GM12873 (cell line): Measurements from ENCODE around the gene IGFL3.
A peak's percentile ranks its signal among the peaks of the same experiment; 100 is the strongest.

Experiments
- TF ChIP-seq, protein P1 (sequence below): IDR thresholded peaks from 2 replicates; pipeline ENCODE4 v1.5.1; 2012; ENCODE audit warnings: low read depth, mild to moderate bottlenecking, moderate library complexity, low read length, control low read depth; ENCODE audit not compliant: insufficient read depth; ENCODE audit errors: missing control alignments

Gene IGFL3

DNA sequence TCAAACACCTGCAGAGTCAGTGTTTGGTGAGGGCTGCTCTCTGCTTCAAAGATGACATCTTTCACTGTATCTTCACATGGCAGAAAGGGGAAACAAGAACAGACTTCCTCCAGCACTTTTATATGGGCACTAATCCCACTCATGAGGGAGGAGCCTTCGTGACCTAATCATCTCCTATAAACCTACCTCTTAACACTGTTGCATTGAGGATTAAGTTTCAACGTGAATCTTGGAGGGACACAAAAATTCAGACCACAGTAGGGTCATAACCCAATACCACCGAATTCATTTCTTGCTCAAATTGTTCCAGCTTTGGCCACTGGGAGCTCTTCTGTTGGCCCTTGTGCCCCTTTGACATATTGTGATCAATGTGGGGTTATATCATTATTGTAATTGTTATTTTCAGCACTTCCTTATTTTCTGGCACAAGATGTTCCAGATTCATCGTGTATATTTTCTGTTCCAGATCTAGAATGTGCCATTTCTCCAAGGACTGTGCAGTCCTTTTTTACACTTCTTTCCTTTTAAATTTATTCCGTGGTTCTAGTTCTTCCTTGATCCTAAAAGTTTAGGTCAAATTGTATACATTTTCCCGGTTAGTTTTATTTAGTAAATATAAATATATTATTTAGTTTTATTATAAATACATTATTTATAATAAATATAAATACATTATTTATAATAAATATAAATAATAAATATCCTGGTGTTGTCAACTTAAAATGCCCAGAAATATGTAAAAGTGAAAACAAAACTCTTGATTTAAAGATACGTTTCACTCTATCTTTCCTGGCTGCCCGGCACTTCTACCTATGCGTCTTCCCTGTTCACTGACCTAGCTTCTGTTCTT lies 48.2 kb downstream of the IGFL3 start:
- TF ChIP-seq, protein P1, sequence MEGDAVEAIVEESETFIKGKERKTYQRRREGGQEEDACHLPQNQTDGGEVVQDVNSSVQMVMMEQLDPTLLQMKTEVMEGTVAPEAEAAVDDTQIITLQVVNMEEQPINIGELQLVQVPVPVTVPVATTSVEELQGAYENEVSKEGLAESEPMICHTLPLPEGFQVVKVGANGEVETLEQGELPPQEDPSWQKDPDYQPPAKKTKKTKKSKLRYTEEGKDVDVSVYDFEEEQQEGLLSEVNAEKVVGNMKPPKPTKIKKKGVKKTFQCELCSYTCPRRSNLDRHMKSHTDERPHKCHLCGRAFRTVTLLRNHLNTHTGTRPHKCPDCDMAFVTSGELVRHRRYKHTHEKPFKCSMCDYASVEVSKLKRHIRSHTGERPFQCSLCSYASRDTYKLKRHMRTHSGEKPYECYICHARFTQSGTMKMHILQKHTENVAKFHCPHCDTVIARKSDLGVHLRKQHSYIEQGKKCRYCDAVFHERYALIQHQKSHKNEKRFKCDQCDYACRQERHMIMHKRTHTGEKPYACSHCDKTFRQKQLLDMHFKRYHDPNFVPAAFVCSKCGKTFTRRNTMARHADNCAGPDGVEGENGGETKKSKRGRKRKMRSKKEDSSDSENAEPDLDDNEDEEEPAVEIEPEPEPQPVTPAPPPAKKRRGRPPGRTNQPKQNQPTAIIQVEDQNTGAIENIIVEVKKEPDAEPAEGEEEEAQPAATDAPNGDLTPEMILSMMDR: peak; percentile 13

GRCh38 chr19:46073268-46073922 lies 51.1 kb downstream of the IGFL3 start:
- TF ChIP-seq, protein P1: no peak
